GM12878 (cell line): ENCODE data around the gene REL. TPM values are rescaled to one million over a fixed set of nuclear protein-coding genes. Genes with fewer than 3 reads are reported as not detected.
A peak's percentile ranks its signal among the peaks of the same experiment; 100 is the strongest.

ENCODE experiments used
- BHLHE40 ChIP-seq, 2 experiments: fragments of 450-650 bp in 1 of 2; IDR thresholded peaks; 2 replicates each; pipeline ENCODE4 v1.6.1; 2011 to 2017; ENCODE audit warnings: low read depth in 2 of 2, borderline replicate concordance in 1 of 2, improper control_type of control experiment in 1 of 2, low read length in 1 of 2, mild to moderate bottlenecking in 1 of 2
- CEBPZ ChIP-seq: fragments of 150-350 bp; IDR thresholded peaks from 2 replicates; pipeline ENCODE4 v1.6.1; 2016; ENCODE audit warnings: low read depth, low read length
- EED ChIP-seq: sonication (generic); IDR thresholded peaks from 2 replicates; pipeline ENCODE4 v1.6.1; 2016; ENCODE audit warnings: antibody characterized with exemption, low read depth
- FOXK2 ChIP-seq: fragments of 450-650 bp; IDR thresholded peaks from 2 replicates; pipeline ENCODE4 v1.6.1; 2017; ENCODE audit warnings: mild to moderate bottlenecking, moderate library complexity
- IKZF2 ChIP-seq, 2 experiments: fragments of 450-650 bp; IDR thresholded peaks; 2 replicates each; pipeline ENCODE4 v1.6.1; 2017; ENCODE audit warnings: mild to moderate bottlenecking in 2 of 2, moderate library complexity in 2 of 2
- IRF5 ChIP-seq: fragments of 450-650 bp; IDR thresholded peaks from 2 replicates; pipeline ENCODE4 v1.6.1; 2017; ENCODE audit warnings: borderline replicate concordance
- LARP7 ChIP-seq: fragments of 450-650 bp; IDR thresholded peaks from 2 replicates; pipeline ENCODE4 v1.6.1; 2017; ENCODE audit warnings: mild to moderate bottlenecking
- MEF2A ChIP-seq: IDR thresholded peaks from 2 replicates; pipeline ENCODE4 v1.6.1; 2011; ENCODE audit warnings: low read depth, mild to moderate bottlenecking, low read length, moderate library complexity; ENCODE audit not compliant: insufficient read depth
- PAX8 ChIP-seq: fragments of 450-650 bp; IDR thresholded peaks from 2 replicates; pipeline ENCODE4 v1.6.1; 2017; ENCODE audit warnings: mild to moderate bottlenecking, moderate library complexity
- POLR2AphosphoS5 ChIP-seq: IDR thresholded peaks from 2 replicates; pipeline ENCODE4 v1.6.1; 2011; ENCODE audit warnings: mild to moderate bottlenecking, low read length, inconsistent platforms
- RAD21 ChIP-seq: IDR thresholded peaks from 2 replicates; pipeline ENCODE4 v1.6.1; 2011; ENCODE audit warnings: mild to moderate bottlenecking, low read depth, low read length, moderate library complexity; ENCODE audit not compliant: insufficient read depth
- RELA ChIP-seq: fragments of 450-650 bp; IDR thresholded peaks from 2 replicates; pipeline ENCODE4 v1.8.0; 2014; ENCODE audit warnings: borderline replicate concordance; ENCODE audit not compliant: partially characterized antibody
- SMC3 ChIP-seq: IDR thresholded peaks from 2 replicates; pipeline ENCODE4 v1.6.1; 2011; ENCODE audit warnings: low read length, improper control_type of control experiment, borderline replicate concordance
- USF1 ChIP-seq: IDR thresholded peaks from 2 replicates; pipeline ENCODE4 v1.6.1; 2011; ENCODE audit warnings: borderline replicate concordance, low read depth, mild to moderate bottlenecking, moderate library complexity, mixed read lengths, low read length; ENCODE audit not compliant: insufficient read depth; ENCODE audit errors: extremely low read length
- YBX1 ChIP-seq: fragments of 450-650 bp; IDR thresholded peaks from 2 replicates; pipeline ENCODE4 v1.6.1; 2016; ENCODE audit warnings: antibody characterized with exemption
- ZNF384 ChIP-seq: IDR thresholded peaks from 2 replicates; pipeline ENCODE4 v1.6.1; 2012; ENCODE audit warnings: low read depth, mild to moderate bottlenecking, low read length, improper control_type of control experiment, borderline replicate concordance
- ZNF622 ChIP-seq: fragments of 450-650 bp; IDR thresholded peaks from 2 replicates; pipeline ENCODE4 v1.6.1; 2017; ENCODE audit warnings: mild to moderate bottlenecking, inconsistent platforms
- ZSCAN29 ChIP-seq: fragments of 450-650 bp; IDR thresholded peaks from 2 replicates; pipeline ENCODE4 v1.6.1; 2017; ENCODE audit warnings: mild to moderate bottlenecking, moderate library complexity
- polyA plus RNA-seq, 11 experiments: library from polyadenylated mRNA; depleted of rRNA in 4 of 11; unstranded in 6 of 11; stranded (reverse) in 5 of 11; fragments of >200 nt; fragmentation: Nextera tagmentation in 4 of 11; fragmentation: Illumina TruSeq in 1 of 11; extraction: Ambion mirVana in 4 of 11; extraction: Trizol in 1 of 11; gene quantifications; 1 replicate in 1 of 11; 2 replicates in 10 of 11; pipeline versions ENCODE4 v1.2.1 to v1.2.3, GENCODE V29; 2011 to 2016; ENCODE audit warnings: inconsistent platforms in 2 of 11, missing spikeins in 2 of 11, low read depth in 1 of 11
- total RNA-seq, 4 experiments: library from RNA; depleted of rRNA in 3 of 4; stranded (reverse); fragments of >200 nt in 3 of 4; fragmentation: Illumina TruSeq in 1 of 4; extraction: Trizol in 1 of 4; gene quantifications; 2 replicates each; pipeline versions ENCODE4 v1.2.1 to v1.2.3, GENCODE V29; 2013 to 2021
- TF ChIP-seq, protein P1 (sequence below): IDR thresholded peaks from 2 replicates; pipeline ENCODE4 v1.6.1; 2011; ENCODE audit warnings: mild to moderate bottlenecking, low read depth, low read length, moderate library complexity; ENCODE audit not compliant: insufficient replicate concordance
- TF ChIP-seq, protein P2 (sequence below): IDR thresholded peaks from 2 replicates; pipeline ENCODE4 v1.6.1; 2011; ENCODE audit warnings: low read depth, low read length, improper control_type of control experiment, borderline replicate concordance
- TF ChIP-seq, protein P3 (sequence below): IDR thresholded peaks from 2 replicates; pipeline ENCODE4 v1.6.1; 2011; ENCODE audit warnings: borderline replicate concordance, low read depth, mild to moderate bottlenecking, moderate library complexity, low read length; ENCODE audit not compliant: insufficient read depth, poor library complexity, severe bottlenecking

The REL gene
- total and polyA plus RNA-seq, 10 of the 15 experiments (the other 5 are each of a cell fraction or from before 2014, with no cell fraction given) = 6.3 to 52.4 (median 26.6) TPM

- TF ChIP-seq PAX8 (no peak), LARP7 (no peak), BHLHE40 (IDR thresholded peaks at IDR 0.05; ENCODE audit: borderline replicate concordance in 1 of 2, low read depth in 2 of 2, low read length in 1 of 2) (peak; percentile 66 to 71; a peak in 3 of 4 replicates), ZNF384 (no peak), RAD21 (peak; percentile 61), SMC3 (no peak), CEBPZ (no peak), USF1 (no peak), ZSCAN29 (no peak), EED (peak; percentile 47; the same call in 1 of the 2 replicates), IKZF2 (IDR thresholded peaks at IDR 0.05) (peak in 1 of 2 experiments; percentile 35; a peak in 1 of 4 replicates), YBX1 (no peak), RELA (peak; percentile 44), ZNF622 (no peak), FOXK2 (no peak), MEF2A (peak; percentile 14), IRF5 (no peak), POLR2AphosphoS5 (no peak)
- TF ChIP-seq, protein P1, sequence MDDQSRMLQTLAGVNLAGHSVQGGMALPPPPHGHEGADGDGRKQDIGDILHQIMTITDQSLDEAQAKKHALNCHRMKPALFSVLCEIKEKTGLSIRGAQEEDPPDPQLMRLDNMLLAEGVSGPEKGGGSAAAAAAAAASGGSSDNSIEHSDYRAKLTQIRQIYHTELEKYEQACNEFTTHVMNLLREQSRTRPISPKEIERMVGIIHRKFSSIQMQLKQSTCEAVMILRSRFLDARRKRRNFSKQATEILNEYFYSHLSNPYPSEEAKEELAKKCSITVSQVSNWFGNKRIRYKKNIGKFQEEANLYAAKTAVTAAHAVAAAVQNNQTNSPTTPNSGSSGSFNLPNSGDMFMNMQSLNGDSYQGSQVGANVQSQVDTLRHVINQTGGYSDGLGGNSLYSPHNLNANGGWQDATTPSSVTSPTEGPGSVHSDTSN = no peak
- TF ChIP-seq, protein P2, sequence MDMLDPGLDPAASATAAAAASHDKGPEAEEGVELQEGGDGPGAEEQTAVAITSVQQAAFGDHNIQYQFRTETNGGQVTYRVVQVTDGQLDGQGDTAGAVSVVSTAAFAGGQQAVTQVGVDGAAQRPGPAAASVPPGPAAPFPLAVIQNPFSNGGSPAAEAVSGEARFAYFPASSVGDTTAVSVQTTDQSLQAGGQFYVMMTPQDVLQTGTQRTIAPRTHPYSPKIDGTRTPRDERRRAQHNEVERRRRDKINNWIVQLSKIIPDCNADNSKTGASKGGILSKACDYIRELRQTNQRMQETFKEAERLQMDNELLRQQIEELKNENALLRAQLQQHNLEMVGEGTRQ = no peak
- TF ChIP-seq, protein P3, sequence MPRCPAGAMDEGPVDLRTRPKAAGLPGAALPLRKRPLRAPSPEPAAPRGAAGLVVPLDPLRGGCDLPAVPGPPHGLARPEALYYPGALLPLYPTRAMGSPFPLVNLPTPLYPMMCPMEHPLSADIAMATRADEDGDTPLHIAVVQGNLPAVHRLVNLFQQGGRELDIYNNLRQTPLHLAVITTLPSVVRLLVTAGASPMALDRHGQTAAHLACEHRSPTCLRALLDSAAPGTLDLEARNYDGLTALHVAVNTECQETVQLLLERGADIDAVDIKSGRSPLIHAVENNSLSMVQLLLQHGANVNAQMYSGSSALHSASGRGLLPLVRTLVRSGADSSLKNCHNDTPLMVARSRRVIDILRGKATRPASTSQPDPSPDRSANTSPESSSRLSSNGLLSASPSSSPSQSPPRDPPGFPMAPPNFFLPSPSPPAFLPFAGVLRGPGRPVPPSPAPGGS = peak; percentile 63
Observed at GRCh38 chr2:60839126-60839813, 42.1 kb upstream of the REL start (continued).
